Left forelimb (tissue), 1 donor: ENCODE results near the gene FOXD4.
A peak's percentile ranks its signal among the peaks of the same experiment; 100 is the strongest.
"Not testable (repeated sequence)": the region's sequence is repeated elsewhere in the genome, so short reads cannot be mapped to it uniquely, and the experiment has no call there.

ENCODE experiments used
- DNase-seq: peaks from one replicate; pipeline ENCODE4 v3.0.0-alpha.2; 2018; ENCODE audit warnings: low spot score

The FOXD4 gene

DNA sequence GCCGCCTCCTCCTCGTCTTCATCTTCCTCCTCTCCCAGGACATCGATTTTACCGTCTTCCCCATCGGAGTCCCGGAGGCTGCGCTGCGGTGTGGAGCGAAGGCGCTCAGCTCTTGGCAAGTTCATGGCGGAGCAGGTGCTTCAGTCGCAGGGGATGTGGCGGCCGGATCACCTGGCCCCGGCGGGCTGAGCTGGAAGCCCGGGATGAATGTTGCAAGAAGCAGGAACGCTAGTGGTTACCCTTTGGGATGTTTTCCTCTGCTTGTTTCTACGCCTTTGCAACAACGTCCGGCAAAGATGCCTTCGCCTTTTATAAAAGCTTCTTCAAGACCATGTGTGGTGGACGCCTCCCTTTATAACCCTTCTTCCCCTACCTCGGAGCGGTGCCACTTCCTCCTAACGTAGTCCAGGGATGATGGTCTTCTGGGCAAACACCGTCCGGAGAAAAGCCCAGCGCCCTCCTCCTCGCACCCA, at the start of gene FOXD4:
TSS of gene FOXD4 (minus strand) at position 423 of the 473 bp plus-strand sequence. CDS start at position 125, 298 bp downstream.
- not testable (repeated sequence) for DNase-seq

DNA sequence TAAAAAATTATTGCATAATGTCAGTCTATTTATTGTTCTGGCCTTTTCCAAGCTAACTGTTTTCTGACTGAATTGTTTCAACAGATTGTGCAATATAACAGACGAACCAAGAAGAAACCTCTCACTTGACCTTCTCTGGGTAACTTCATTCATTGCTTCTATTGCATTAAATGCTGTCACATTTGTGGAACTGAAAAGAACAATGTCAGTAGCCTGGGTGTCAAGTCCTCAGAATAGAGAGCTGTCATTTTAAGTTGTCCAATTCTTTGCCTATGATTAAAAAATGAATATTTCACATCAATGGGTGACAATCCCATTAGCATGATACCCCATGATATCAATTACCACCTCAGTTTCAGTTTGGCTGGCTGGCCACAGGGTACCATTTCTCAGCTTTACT, 41.7 kb upstream of the FOXD4 start:
- DNase-seq: not testable (repeated sequence)

DNA sequence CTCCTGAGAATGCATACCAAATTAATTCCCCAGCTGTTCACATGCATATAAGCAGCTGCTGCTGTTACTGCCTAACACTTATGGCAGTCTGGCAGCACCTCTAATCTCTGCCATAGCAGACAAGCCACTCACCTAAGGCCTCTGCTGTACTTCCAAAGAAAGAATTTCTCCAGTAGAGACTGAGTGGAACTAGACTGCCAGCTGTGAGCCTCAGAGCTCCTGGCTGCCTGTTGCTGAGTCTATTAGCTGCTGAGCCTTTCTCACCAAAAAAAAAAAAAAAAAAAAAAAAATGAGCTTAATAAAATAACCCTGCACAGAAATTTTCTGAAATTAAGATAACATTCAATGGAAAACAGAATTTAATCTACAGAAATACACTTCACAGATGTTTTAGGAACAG, 33.0 kb upstream of the FOXD4 start:
- DNase-seq: not testable (repeated sequence)

DNA sequence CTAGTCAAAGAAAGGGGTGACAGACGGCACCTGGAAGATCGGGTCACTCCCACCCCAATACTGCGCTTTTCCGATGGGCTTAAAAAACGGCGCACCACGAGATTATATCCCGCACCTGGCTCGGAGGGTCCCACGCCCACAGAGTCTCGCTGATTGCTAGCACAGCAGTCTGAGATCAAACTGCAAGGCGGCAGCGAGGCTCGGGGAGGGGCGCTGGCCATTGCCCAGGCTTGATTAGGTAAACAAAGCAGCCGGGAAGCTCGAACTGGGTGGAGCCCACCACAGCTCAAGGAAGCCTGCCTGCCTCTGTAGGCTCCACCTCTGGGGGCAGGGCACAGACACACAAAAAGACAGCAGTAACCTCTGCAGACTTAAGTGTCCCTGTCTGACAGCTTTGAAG, 21.7 kb upstream of the FOXD4 start:
- DNase-seq: not testable (repeated sequence)

DNA sequence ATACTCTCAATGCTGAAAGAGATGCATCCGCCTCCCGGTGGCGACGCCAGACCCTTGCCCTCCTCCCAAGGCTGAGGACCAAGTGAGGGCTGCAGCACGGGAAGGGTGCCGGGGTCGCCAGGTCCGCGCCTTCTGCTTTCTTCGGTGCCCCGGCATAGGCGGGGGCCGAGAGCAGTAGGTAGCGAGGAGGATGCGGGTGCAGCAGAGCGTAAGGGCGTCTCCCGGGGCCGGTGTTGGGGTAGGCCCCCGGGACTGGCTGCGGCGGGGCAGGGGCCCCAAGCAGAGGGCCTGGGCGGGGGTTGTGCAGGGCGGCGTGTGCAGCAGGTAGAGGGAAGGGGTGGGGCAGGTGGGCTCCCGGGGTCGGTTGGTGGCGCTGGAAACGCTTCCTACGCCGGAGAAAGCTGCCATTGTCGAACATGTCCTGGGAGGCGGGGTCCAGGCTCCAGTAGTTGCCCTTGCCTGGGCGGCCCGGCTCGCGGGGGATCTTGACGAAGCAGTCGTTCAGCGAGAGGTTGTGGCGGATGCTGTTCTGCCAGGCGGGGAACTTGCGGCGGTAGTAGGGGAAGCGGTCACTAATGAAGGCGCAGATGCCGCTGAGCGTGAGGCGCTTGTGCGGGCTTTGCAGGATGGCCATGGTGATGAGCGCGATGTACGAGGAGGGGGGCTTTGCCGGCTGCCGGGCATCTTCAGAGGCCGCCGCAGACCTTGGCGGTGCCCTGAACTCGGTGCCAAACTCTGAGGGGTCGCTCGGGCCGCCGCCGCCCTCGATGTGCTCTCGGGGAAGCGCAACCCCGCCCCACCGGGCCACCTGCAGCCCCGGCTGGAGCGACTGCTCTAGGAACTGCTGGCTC, 848 bp downstream of the FOXD4 start:
- DNase-seq: not testable (repeated sequence)

DNA sequence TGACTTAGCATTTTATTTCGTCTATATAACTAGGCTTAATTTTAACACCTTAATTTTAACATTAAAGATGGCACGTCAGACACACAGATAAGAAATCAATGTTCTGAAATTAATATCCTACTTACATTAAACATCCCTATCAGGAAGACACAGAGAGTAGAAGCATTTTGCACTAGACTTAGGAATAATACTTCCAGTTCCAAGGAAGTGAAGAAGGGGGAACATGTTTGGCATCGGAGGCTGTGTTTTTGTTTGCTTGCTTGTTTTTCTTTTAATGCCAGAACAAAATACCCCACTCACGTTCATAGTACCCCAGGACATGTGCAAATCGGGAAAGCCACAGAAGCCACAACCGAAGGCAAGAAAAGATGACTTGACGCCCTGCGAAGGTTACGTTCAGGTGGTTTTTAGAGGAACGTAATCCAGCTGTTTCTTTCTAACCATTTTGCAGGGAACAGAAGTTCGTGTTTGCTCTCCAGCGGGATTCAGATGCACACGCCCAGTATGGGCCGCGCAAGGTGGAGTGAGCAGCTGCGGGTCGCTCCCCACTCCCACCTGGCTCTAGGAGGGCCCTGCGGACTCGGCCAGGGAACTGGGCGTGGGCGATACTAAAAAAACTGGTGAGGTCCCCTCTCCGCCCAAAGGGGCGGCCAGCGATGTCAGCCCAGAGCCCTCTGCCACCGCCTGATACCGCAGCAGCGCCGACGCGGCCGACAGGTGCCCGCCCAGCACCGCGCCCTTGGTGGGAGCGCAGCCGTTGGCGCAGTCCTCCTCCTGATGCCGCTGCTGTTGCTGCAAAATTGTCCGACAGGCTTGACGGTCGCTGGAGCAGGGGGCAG, 1.8 kb downstream of the FOXD4 start:
- not testable (repeated sequence) for DNase-seq

DNA sequence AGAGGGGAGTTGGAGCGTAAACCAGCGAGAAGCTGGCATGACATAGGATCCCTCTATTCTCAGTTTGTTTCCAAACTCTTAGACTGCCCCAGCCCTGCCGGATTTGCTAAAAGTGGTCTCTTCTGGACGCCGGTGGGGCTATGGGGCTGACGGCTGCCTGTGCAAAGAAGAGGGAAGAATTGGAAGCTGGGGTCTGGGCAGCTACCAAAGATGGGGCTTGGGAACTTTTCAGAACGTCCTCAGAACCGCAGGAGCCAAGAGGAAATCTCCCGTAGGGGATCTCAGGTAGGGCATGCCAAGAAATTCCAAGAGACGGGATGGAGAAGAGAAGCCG, 3.1 kb downstream of the FOXD4 start:
- not testable (repeated sequence) for DNase-seq

DNA sequence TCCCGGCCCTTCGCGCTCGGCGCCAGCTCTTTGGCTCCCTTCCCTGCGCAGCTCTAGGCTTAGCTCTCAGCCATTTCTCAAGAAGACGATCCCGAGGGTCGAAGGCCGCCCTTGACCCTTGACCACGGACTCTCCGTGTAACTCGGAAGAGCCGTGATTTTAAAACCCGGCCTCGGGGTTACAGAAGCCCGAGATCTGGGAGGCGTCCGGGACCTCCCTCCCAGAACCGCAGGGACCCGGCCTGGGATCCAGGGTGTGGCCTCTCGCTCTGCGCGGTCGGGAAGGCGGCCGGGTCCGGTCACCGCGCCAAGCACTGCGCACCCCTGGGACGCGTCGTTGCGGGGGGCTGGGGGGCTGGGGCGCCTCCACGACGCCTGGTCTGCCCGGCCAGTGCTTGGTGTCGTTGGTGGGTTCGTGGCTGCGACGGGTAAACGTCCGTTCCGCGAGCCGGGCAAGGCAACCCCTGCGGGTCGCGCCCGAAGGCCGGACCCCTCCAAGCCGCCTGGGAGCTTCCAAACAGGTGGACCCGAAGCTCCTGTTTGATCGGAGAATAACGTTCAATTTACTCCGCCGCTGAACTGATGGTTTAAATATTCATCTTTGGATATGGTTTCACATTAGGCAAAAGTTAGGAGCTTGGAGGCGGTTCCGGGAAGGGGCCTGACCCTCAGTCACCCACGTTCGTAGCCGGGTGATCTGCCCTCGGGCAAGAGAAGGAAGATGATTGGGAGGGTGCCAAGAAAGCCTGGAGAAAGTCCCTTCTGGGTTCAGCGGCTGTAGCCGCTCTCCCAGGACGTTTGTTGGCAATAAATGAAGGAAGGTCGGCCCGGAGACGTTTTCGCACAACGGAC, 3.7 kb downstream of the FOXD4 start:
- DNase-seq: not testable (repeated sequence)

DNA sequence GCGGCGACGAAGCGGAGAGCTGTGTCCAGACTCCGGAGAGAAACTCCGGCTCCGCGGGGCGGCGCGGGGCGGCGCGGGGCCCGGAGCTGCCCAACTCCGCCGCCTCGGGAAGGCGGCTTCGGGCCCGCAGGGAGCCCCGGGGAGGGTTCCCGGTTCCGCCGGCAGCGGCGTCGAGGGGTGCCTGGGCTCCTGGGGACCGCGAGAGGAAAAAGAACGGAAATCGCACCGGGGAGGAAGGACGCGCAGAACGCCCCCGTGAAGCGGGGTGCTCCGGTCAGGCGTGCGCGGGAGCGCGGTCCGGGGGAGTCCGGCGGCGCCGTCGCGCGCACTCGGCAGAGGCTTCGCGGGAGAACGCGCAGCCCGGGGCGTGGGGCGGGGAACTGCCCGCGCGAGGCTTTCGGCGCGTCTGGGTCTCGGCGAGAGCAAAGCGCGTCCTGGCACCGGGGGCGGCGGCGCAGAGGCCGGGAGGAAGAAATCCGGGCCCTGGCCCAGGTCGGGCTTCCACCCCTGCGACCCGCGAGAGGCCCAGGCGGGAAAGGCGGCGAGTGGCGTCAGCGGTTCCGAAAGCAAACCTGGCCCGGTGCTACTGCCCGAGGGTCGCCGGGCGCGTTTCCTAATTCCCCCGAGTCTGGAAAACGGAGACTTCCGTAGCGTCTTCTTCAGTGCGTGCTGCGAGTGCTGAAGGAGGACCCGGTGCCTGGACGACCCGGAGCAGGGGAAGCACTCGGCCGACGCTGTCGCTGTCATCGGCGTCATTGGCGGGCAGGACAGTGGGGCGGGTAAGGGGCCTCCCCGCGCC, 4.5 kb downstream of the FOXD4 start:
- peak; percentile 78 for DNase-seq

DNA sequence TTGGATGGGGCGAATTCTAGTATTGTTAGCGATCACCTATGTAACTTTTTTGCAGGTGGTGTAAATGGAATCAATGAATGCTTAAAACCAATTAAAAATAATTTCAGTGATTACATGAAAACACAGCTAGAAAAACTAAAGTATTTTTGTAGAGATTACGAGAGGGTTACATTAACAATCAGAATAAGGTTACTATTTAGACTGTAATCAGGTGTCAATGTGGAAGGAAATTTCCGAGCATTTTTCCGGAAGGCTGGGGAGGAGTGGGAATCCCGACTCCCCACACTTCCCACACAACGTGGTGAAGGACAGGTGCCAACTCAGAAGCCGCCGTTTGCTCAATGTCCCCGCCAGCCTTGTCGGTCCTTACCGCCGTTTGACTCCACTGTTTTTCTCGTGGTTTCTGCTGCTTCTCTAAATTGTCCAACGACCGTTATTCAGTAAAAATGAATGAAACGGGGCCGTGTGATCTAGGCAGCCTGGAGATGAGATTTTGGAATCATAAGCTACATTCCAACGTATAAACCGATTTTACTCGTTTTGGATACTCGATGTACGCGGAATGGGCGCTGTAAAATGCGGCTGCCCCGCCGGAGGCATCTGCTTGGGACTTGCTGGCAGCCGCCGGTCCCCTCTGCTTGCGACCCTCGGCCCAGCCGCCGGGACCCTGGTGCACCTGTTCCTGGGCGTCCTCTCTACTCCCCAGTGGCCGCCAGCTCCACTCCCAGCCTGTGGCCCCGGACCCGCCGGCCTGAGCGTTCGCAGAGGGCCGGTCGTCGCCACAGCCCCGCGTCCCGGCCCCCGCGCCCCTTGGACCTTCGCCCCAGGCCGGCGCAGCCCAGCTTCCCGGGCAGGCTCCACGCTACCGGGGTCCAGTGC, 5.4 kb downstream of the FOXD4 start:
- not testable (repeated sequence) for DNase-seq

DNA sequence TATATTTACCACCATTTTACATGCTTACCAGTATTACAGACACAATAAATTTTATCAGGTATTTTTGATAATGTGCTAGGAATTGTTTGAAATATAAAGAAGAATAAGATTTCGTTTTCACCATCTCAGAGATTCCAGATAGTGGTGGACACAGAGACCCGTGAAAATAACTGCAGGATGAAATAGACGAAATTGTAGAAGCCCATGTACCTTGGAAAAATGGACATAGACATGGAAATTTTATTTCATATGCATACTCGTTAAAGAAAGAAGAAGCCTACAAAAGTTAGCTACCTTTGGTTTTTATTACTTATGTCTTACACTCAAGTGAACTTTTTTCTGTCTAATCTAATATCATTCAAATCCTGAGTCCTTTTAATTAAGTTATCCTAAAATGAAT, 7.5 kb downstream of the FOXD4 start:
- DNase-seq: not testable (repeated sequence)

DNA sequence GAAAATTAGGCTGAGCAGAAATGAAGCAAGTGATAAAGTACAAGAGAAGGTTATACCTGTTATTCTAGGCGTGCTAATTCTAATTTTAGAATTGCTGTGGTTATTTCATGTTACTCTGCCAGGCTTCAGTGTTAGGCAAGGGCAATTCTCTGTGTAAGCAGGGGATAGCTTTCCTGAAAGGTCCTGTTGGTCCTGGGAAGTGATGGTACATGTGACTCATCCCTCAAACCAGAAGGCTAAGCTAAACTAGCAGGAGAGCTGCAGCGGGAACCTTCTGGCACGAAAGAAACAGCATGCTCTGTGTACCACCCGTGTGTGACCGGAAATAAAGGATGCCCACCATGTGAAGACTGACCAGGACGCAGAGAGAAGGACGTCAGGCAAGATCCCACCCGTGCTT, 8.7 kb downstream of the FOXD4 start:
- not testable (repeated sequence) for DNase-seq

DNA sequence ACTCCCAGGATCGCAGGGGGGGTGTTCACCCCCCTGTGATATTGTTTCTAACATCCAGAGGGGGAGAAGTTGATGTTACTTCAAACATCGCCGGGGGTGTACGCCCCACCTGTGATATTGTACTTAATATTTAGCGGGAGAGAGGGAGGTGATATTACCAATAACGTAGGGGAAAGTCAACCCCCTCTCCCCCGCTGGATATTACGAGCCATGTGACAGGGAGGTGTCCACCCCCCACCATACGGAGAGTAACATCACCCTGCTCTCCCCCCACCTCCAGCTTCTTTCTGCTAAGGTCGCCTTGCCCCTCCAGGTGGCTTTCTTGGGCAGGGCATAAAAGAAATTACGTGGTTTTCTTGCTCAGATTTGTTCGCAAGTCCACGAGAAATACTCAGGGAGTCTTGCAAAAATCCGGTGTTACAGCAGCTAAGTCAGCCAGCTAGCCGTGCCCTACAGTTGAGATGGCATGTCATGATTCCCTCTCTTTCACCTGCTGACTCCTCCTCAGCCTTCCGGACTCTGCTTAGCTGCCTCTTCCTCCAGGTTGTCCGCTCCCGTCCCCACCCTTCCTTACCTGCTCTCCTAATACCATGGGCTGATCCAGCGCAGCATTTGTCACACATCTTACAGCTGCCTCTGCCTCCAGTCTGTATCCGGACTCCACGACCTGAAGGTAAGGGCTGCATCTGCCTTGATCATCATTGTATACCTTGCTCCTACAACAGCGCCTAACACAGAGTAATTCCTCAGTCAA, 9.3 kb downstream of the FOXD4 start:
- DNase-seq: not testable (repeated sequence)

DNA sequence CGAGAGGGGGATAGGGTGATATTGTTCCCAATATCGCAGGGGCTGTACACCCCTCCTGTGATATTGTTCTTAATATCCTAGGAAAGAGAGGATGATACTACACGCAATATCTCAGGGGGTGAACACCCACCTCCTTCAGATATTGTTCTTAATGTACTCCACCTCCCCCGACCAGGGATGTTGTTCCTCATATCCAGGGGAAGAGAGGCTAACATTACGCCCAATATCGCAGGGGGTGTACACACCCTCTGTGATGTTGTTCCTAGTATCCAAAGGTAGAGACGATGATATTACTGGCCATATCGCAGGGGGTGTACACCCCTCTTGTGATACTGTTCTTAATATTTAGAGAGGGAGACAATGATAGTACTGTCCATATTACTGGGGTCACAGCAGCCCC, 12.2 kb downstream of the FOXD4 start:
- DNase-seq: not testable (repeated sequence)

DNA sequence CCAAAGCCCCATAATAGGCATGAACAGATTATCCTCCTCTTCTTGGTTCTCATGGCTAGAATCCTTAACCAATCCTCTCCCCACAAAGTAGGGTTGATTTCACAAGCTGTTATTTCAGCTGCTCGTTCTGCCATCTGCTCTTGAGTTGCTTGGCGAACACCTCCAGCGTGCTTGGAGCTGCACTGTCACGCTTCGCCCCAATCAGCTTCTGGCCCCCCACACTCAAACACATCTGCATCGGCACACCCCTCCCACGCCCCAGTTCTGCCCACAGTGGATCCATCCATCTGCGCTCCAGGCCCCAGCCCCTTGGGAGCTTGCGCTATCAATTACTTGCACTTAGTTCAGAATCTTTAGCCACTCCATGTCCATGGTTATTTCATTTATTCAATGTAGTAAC, 17.8 kb downstream of the FOXD4 start:
- not testable (repeated sequence) for DNase-seq

DNA sequence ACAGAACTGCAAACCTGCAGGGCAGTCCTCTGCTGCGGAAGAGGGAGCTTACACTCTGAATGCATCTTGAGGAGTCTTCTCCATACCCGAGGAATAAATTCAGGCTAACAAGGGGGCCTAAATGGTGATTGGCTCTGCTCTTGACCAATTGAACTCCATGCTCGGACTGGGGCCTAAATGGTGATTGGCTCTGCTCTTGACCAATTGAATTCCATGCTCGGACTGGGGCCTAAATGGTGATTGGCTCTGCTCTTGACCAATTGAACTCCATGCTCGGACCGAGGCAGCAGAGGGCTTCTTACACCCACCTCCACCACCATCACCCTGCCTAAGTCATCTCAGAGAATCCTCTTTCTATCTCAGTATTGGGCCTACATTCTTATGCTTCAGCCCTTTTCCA, 18.4 kb downstream of the FOXD4 start:
- DNase-seq: not testable (repeated sequence)

DNA sequence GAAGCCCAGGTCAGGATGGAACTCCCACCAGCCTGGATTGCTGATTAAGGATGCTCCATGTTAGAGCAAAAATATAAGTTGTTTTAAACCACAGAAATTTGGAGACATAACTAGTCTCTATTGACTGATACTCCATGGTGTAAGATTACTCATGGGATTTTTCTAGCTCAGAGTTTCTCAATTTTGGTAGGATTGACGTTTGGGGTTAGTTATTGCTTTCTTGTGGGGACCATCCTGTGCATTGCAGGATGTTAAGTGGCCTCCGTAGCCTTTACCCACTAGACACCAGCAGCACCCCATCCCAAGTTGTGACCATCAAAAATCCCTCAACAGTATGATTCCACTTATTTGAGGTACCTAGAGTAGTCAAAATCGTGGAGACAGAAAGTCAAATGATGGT, 19.4 kb downstream of the FOXD4 start:
- DNase-seq: not testable (repeated sequence)

DNA sequence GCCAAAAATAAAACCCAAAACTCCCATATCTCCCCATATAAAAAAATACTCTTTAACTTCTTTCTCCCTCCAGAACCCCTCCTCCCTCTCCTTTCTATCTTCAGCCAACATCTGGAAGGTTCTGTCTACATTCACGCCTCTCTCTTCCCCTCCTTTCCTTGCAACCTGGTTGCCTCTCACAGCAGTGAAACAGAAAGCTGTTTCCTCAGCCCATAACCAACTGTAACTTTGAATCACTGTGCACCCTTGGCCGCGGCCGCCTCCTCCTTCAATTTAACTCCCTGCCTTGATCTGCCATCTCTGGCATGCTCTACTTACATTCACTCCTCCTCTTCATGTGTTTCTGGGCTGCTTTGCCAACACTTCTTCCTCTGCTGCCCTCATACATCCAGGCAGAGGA, 23.2 kb downstream of the FOXD4 start:
- DNase-seq: not testable (repeated sequence)

DNA sequence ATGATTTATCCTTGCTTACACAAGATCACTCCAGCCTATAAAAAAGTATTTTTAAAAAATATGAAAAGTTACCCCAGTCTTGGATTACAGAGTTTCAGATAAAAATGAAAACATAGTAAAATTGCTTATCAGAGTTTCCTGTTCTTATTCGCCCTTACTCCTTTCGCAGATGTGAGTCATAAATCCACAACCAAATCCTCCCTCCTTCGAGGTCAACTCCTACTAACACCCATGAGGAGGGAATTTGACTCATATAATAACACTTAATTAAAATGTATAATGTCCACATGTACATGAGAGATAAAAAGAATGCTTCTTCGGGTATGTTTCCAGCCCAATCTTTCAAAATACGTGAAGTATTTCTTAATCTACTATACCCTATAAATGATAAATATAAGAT, 23.9 kb downstream of the FOXD4 start:
- DNase-seq: not testable (repeated sequence)
